Testis (tissue), 2 donors: ENCODE measurements around the gene MMP25.

Source experiments
- CTCF ChIP-seq, 3 experiments: fragments of 450-650 bp in 2 of 3; fragments of 200-600 bp in 1 of 3; sonication (generic) in 1 of 3; IDR thresholded peaks; one replicate each; pipeline ENCODE4 v1.5.1; 2016 to 2019; ENCODE audit warnings: antibody characterized with exemption in 3 of 3, mild to moderate bottlenecking in 2 of 3, moderate library complexity in 1 of 3
- POLR2A ChIP-seq: fragments of 450-650 bp; IDR thresholded peaks from one replicate; pipeline ENCODE4 v1.6.1; 2017; ENCODE audit warnings: antibody characterized with exemption, mild to moderate bottlenecking, moderate library complexity

GRCh38 chr16:3088450-3088849 is 42.1 kb downstream of the MMP25 start:
- TF ChIP-seq CTCF (IDR thresholded peaks at IDR 0.05) = no peak
- no peak for TF ChIP-seq POLR2A
